ENCODE data around the gene DSPP. TPM values are rescaled to one million over a fixed set of nuclear protein-coding genes. Genes with fewer than 3 reads are reported as not detected.
A peak's percentile ranks its signal among the peaks of the same experiment; 100 is the strongest.

DSPP gene
- total RNA-seq, 1 donor from 2014 or later = not detected

DNA sequence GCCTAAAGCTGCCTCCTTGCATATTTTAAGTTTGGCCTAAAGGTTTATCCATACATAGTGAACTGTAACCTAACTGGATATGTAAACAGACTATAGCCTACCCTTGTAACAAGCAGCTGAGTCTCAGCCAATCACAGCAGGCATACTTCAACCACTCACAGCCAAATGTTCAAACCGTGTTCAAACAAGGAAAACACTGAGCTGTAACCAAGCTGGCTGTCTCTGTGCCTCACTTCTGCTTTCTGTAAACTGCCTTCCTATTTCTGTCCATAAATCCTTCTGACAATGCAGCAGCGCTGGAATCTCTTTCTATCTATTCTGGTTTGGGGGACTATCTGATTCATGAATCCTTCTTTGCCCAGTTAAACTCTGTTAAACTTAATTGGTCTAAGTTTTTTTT, 16.4 kb downstream of the DSPP start:
- Mint-ChIP-seq H3K36me3 (no peaks in the 10 kb centered on the region), H3K4me1 (ENCODE audit: unreplicated experiment) (no peaks in the 10 kb centered on the region), H3K9me3 (no peaks in the 10 kb centered on the region), H3K27me3 (peaks cover 8% of the 10 kb centered on the region), H3K27ac (no peak overlapping the region), H3K4me3 (no peak overlapping the region)
- TF ChIP-seq, protein P1, sequence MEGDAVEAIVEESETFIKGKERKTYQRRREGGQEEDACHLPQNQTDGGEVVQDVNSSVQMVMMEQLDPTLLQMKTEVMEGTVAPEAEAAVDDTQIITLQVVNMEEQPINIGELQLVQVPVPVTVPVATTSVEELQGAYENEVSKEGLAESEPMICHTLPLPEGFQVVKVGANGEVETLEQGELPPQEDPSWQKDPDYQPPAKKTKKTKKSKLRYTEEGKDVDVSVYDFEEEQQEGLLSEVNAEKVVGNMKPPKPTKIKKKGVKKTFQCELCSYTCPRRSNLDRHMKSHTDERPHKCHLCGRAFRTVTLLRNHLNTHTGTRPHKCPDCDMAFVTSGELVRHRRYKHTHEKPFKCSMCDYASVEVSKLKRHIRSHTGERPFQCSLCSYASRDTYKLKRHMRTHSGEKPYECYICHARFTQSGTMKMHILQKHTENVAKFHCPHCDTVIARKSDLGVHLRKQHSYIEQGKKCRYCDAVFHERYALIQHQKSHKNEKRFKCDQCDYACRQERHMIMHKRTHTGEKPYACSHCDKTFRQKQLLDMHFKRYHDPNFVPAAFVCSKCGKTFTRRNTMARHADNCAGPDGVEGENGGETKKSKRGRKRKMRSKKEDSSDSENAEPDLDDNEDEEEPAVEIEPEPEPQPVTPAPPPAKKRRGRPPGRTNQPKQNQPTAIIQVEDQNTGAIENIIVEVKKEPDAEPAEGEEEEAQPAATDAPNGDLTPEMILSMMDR (conservative IDR thresholded peaks at IDR 0.05) = no peak
- no peak for DNase-seq (ENCODE audit: extremely low spot score, unreplicated experiment)

DNA sequence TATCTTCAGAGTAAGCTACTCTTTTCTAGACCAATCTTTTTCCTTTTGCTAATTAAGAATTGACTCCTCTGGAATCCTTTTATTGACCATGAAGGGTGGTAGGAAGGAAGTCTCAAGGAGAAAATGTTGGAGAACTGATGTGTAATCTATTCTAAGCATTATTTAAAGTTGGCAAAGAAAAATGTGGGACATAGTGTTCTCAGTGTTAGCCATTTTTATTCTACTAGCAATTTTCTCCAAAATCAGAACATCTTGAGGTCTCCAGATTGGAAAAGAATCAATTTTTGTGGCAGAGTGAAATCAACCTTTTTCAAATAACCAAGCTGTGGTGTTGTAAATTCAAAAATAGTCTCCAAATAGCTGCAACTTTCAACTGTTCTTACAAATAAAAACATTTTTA, 23.3 kb downstream of the DSPP start:
- no peak overlapping the region for H3K4me3 Mint-ChIP-seq
- H3K36me3 Mint-ChIP-seq = no peaks in the 10 kb centered on the region
- no peaks in the 10 kb centered on the region for H3K27me3 Mint-ChIP-seq
- DNase-seq (ENCODE audit: extremely low spot score, unreplicated experiment) = no peak
- H3K4me1 Mint-ChIP-seq (ENCODE audit: unreplicated experiment) = peaks cover 7% of the 10 kb centered on the region
- no peak overlapping the region for H3K27ac Mint-ChIP-seq
- TF ChIP-seq, protein P1 (conservative IDR thresholded peaks at IDR 0.05) = no peak
- no peaks in the 10 kb centered on the region for H3K9me3 Mint-ChIP-seq

DNA sequence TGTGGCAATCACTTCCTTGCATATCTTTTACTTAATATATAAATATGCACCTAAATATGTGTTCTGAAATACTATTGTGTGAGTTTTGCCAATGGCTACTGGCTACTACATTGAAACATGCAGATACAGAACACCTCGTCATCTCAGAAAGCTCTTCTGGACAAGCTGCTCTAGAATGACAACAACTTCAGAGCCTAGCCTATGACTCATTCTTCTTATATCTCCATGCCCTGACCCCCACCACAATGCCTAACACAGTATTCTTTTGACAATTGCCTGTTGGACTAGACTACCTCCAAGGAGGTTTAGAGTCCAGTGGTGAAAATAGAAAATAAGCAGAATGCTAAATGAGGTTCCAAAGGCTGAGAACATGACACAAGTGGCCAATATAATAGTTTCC, 24.1 kb downstream of the DSPP start:
- no peak for DNase-seq (ENCODE audit: extremely low spot score, unreplicated experiment)
- peaks cover 3% of the 10 kb centered on the region for H3K27me3 Mint-ChIP-seq
- H3K4me3 Mint-ChIP-seq = no peak overlapping the region
- peaks cover 7% of the 10 kb centered on the region for H3K4me1 Mint-ChIP-seq (ENCODE audit: unreplicated experiment)
- H3K9me3 Mint-ChIP-seq = peaks cover 4% of the 10 kb centered on the region
- TF ChIP-seq, protein P1 (conservative IDR thresholded peaks at IDR 0.05) = no peak
- H3K27ac Mint-ChIP-seq = no peak overlapping the region
- H3K36me3 Mint-ChIP-seq = no peaks in the 10 kb centered on the region

DNA sequence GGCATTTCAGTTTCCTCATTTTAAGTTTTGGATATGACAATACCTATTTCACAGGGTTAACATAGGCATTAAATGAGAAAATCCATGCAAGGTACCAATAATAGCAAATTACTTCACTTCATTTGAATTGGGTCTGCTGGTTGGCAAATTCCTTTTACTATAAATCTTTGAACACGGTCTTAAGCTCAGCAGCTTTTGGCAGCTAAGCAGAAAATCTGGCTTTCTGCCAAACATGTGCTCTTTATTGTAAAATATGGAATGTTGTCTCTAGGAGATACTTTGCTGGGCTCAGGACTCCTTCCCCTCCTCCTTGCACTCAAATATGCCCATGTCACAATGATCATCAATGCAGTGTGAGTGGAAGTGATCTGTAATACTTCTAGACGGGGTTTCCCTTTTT, 24.9 kb downstream of the DSPP start:
- no peak for DNase-seq (ENCODE audit: extremely low spot score, unreplicated experiment)
- TF ChIP-seq, protein P1 (conservative IDR thresholded peaks at IDR 0.05) = no peak
- Mint-ChIP-seq H3K27me3 (peaks cover 3% of the 10 kb centered on the region), H3K4me3 (no peak overlapping the region), H3K4me1 (ENCODE audit: unreplicated experiment) (peaks cover 7% of the 10 kb centered on the region), H3K9me3 (peaks cover 6% of the 10 kb centered on the region), H3K36me3 (no peaks in the 10 kb centered on the region), H3K27ac (no peak overlapping the region)

DNA sequence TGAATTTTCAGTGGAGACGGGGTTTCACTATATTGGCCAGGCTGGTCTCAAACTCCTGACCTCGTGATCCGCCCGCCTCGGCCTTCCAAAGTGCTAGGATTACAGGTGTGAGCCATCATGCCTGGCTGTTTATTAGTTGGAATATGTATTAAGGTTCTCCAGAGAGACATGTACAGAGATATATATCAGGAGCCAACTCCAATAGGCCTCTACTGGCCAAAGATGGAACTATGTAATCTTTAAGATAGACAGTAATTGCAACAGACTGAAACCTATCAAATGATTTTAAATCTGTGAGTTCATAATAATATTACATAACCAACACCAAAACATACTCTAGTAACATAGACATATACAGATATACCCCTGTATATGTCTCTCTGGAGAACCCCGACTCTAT, 36.0 kb downstream of the DSPP start:
- DNase-seq (ENCODE audit: extremely low spot score, unreplicated experiment) = no peak
- Mint-ChIP-seq H3K27me3 (peaks cover 9% of the 10 kb centered on the region), H3K4me3 (no peak overlapping the region), H3K36me3 (no peaks in the 10 kb centered on the region), H3K27ac (no peak overlapping the region), H3K4me1 (ENCODE audit: unreplicated experiment) (no peaks in the 10 kb centered on the region), H3K9me3 (no peaks in the 10 kb centered on the region)
- TF ChIP-seq, protein P1 (conservative IDR thresholded peaks at IDR 0.05) = peak; percentile 46

DNA sequence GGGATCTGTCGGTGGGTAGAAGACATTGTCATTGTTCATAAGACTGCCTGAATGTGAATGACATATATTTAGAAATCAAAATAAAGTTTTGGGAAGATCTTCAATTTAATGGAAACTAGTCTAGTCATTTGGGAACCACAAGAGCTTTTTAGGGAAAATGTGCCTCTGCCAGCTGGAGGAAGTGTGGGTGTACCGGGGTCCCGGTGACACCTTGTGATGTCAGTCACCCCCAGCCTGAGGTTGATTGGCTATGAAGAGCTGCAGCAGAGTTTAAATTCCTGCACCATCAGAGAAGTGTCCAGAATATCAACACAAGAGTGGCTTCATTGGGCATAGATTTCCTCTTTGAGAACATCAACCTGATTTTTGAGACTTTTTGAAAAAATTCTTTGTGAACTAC, 41.7 kb downstream of the DSPP start, which contains the start of gene DMP1:
Gene DMP1 (plus strand): TSS at position 301 of the 400 bp plus-strand sequence. CDS start 6,213 bp downstream, outside the sequence.
- TF ChIP-seq, protein P1 (conservative IDR thresholded peaks at IDR 0.05) = no peak
- H3K36me3 Mint-ChIP-seq = no peaks in the 10 kb centered on the region
- H3K4me1 Mint-ChIP-seq (ENCODE audit: unreplicated experiment) = peaks cover 11% of the 10 kb centered on the region
- no peak within 1 kb of the TSS for H3K27ac Mint-ChIP-seq
- H3K27me3 Mint-ChIP-seq = no peaks in the 10 kb centered on the region
- H3K9me3 Mint-ChIP-seq = no peaks in the 10 kb centered on the region
- H3K4me3 Mint-ChIP-seq = no peak within 1 kb of the TSS
- no peak for DNase-seq (ENCODE audit: extremely low spot score, unreplicated experiment)

Measured in type B pancreatic cell (in vitro differentiated cells).